ENCODE data around the gene CERS1. TPM values are rescaled to one million over a fixed set of nuclear protein-coding genes. Genes with fewer than 3 reads are reported as not detected.

The CERS1 gene
- total RNA-seq, 1 donor from 2014 or later = not detected

DNA sequence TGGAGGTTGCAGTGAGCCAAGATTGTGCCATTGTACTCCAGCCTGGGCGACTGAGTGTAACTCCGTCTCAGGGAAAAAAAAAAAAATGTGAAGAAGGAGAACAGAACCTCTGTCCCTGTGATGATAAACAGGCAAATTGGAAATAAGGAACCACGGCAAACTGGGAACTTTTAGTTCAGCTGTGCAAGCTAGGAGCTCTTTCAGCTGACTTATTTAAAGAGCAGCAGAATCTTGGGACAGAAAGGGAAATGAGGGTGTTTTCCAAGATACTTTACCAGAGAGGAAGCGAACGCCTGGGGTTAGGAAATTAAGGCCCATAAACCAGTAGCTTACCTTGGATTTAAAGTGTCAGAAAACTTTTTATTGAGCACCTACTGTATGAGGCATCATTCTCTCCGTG lies 67.2 kb downstream of the CERS1 start:
- Histone ChIP-seq H3K36me3 (no peaks in the 10 kb centered on the region), H3K4me1 (peaks cover 8% of the 10 kb centered on the region), H3K27me3 (no peaks in the 10 kb centered on the region), H3K4me3 (no peak overlapping the region), H3K9me3 (peaks cover 5% of the 10 kb centered on the region), H3K27ac (no peak overlapping the region)
- TF ChIP-seq, protein P1, sequence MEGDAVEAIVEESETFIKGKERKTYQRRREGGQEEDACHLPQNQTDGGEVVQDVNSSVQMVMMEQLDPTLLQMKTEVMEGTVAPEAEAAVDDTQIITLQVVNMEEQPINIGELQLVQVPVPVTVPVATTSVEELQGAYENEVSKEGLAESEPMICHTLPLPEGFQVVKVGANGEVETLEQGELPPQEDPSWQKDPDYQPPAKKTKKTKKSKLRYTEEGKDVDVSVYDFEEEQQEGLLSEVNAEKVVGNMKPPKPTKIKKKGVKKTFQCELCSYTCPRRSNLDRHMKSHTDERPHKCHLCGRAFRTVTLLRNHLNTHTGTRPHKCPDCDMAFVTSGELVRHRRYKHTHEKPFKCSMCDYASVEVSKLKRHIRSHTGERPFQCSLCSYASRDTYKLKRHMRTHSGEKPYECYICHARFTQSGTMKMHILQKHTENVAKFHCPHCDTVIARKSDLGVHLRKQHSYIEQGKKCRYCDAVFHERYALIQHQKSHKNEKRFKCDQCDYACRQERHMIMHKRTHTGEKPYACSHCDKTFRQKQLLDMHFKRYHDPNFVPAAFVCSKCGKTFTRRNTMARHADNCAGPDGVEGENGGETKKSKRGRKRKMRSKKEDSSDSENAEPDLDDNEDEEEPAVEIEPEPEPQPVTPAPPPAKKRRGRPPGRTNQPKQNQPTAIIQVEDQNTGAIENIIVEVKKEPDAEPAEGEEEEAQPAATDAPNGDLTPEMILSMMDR (IDR thresholded peaks at IDR 0.05) = no peak
- ATAC-seq (no peak), DNase-seq (no peak)
- intact Hi-C loops (cut with DNase I) = no loop called here

Other genes with a start within 250 kb of the CERS1 start
- 13.8 TPM for gene CRTC1, start 212.5 kb downstream of the CERS1 start, total RNA-seq
- gene COMP, start 104.9 kb downstream of the CERS1 start, total RNA-seq = 9.7 TPM
- gene UPF1, start 64.2 kb downstream of the CERS1 start, total RNA-seq = 80.8 TPM
- 141 TPM for gene COPE, start 23.2 kb upstream of the CERS1 start, total RNA-seq
- 45.9 TPM for gene DDX49, start 23.6 kb upstream of the CERS1 start, total RNA-seq
- gene HOMER3, start 45.1 kb upstream of the CERS1 start, total RNA-seq = 29.3 TPM
- 75.6 TPM for gene SUGP2, start 137.4 kb upstream of the CERS1 start, total RNA-seq
- 21.7 TPM for gene ARMC6, start 137.4 kb upstream of the CERS1 start, total RNA-seq
- gene SLC25A42, start 167.8 kb upstream of the CERS1 start, total RNA-seq = 12.7 TPM
- gene TMEM161A, start 242.3 kb upstream of the CERS1 start, total RNA-seq = 31.0 TPM

All from upper lobe of right lung (tissue), 1 donor.